ENCODE results near the gene CBFB. TPM values are rescaled to one million over a fixed set of nuclear protein-coding genes. Genes with fewer than 3 reads are reported as not detected.

Gene CBFB
- total RNA-seq, 1 donor from 2014 or later = 59.1 TPM

DNA sequence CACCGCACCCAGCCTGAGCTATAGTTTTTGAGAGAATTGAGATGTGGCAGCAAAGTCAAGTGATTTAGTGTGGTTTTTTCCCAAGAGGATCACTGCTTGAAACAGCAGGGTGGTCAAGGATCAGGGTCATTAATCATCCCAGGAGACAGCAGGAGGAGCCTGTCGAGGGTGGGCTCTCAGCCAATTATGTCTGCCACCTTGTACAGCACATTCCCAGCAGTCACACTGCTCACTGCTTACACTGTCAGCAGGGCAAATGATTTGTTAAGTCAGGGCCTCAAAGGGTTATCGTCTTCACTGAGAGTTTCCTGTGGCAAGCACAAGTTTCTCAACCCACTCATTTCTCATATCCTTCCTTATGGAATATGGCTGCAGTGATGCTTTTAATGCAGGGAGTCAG is 108.7 kb downstream of the CBFB start:
- no peaks in the 10 kb centered on the region for H3K4me1 ChIP-seq
- DNase-seq (ENCODE audit: low spot score in 2 of 2) = no peak
- no peaks in the 10 kb centered on the region for H3K27me3 ChIP-seq
- no peaks in the 10 kb centered on the region for H3K9me3 ChIP-seq
- intact Hi-C loops (cut with DNase I) = no loop called here
- H3K4me3 ChIP-seq = no peak overlapping the region
- peaks cover 81 to 90% of the 10 kb centered on the region in 2 donors for H3K36me3 ChIP-seq
- no peak overlapping the region for H3K27ac ChIP-seq
- TF ChIP-seq, protein P1, sequence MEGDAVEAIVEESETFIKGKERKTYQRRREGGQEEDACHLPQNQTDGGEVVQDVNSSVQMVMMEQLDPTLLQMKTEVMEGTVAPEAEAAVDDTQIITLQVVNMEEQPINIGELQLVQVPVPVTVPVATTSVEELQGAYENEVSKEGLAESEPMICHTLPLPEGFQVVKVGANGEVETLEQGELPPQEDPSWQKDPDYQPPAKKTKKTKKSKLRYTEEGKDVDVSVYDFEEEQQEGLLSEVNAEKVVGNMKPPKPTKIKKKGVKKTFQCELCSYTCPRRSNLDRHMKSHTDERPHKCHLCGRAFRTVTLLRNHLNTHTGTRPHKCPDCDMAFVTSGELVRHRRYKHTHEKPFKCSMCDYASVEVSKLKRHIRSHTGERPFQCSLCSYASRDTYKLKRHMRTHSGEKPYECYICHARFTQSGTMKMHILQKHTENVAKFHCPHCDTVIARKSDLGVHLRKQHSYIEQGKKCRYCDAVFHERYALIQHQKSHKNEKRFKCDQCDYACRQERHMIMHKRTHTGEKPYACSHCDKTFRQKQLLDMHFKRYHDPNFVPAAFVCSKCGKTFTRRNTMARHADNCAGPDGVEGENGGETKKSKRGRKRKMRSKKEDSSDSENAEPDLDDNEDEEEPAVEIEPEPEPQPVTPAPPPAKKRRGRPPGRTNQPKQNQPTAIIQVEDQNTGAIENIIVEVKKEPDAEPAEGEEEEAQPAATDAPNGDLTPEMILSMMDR (IDR thresholded peaks at IDR 0.05) = no peak

DNA sequence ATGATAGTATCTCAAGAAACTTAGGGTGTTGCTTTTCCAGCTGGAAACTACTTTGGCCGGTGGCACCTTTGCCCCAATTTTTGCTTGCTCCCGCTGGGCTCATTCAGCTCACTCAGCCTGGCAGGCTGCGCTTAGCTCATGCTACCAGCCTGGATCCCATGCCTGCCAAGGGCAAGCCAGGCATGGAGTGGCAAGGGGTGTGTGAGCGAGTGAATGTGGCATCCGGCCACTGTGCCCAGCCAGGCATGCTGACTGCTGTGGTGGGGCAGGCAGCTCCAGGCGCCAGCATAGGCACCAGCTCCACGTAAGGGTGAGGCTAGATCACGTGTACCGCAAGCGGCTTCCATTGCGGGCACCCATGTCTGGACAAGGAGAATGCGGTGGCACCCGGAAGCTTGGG is 112.4 kb downstream of the CBFB start:
- Histone ChIP-seq H3K9me3 (no peaks in the 10 kb centered on the region), H3K4me1 (no peaks in the 10 kb centered on the region), H3K27me3 (no peaks in the 10 kb centered on the region), H3K4me3 (no peak overlapping the region), H3K36me3 (peaks cover 72 to 93% of the 10 kb centered on the region in 2 donors), H3K27ac (no peak overlapping the region)
- TF ChIP-seq, protein P1 (IDR thresholded peaks at IDR 0.05) = no peak
- no peak for DNase-seq (ENCODE audit: low spot score in 2 of 2)
- intact Hi-C loops (cut with DNase I) = no loop called here

GRCh38 chr16:67142342-67142741 is 113.4 kb downstream of the CBFB start:
- Histone ChIP-seq H3K27me3 (no peaks in the 10 kb centered on the region), H3K27ac (no peak overlapping the region), H3K9me3 (no peaks in the 10 kb centered on the region), H3K4me3 (no peak overlapping the region), H3K4me1 (no peaks in the 10 kb centered on the region), H3K36me3 (peaks cover 76 to 93% of the 10 kb centered on the region in 2 donors)
- TF ChIP-seq, protein P1 (IDR thresholded peaks at IDR 0.05) = no peak
- no peak for DNase-seq (ENCODE audit: low spot score in 2 of 2)
- intact Hi-C loops (cut with DNase I) = no loop called here

DNA sequence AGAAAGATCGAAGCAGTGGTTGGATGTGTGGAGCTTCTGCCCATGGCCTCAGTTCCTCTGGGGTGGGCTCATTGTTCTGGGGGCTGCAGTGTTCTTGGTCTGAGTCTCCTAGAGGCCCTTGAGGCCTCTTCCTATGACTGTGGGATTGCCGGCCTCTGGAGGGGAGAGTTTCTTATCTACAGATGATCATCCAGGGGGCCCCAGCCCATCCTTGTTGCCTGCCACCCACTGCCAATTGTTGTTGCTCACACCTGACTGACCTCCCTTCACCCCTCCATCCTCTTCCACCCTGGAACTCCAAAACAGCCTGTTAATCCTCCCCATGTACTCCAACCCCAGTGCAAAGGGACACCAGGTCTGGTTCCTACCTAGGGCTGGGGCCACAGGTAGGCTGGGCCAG is 116.0 kb downstream of the CBFB start:
- Histone ChIP-seq H3K4me1 (peaks cover 1 to 2% of the 10 kb centered on the region in 2 donors), H3K36me3 (peaks cover 55 to 77% of the 10 kb centered on the region in 2 donors), H3K27me3 (no peaks in the 10 kb centered on the region), H3K9me3 (no peaks in the 10 kb centered on the region), H3K27ac (no peak overlapping the region), H3K4me3 (no peak overlapping the region)
- intact Hi-C loops (cut with DNase I) = no loop called here
- TF ChIP-seq, protein P1 (IDR thresholded peaks at IDR 0.05) = no peak
- DNase-seq (ENCODE audit: low spot score in 2 of 2) = no peak

GRCh38 chr16:67145746-67146145 is 116.8 kb downstream of the CBFB start:
- no peaks in the 10 kb centered on the region for H3K27me3 ChIP-seq
- TF ChIP-seq, protein P1 (IDR thresholded peaks at IDR 0.05) = no peak
- H3K27ac ChIP-seq = no peak overlapping the region
- H3K4me3 ChIP-seq = no peak overlapping the region
- DNase-seq (ENCODE audit: low spot score in 2 of 2) = no peak
- H3K36me3 ChIP-seq = peaks cover 47 to 69% of the 10 kb centered on the region in 2 donors
- intact Hi-C loops (cut with DNase I) = no loop called here
- H3K9me3 ChIP-seq = no peaks in the 10 kb centered on the region
- peaks cover 3 to 6% of the 10 kb centered on the region in 2 donors for H3K4me1 ChIP-seq
